GM18870 (cell line): ENCODE results near the gene KCNG1.

Experiments
- ATAC-seq: cut with Tn5 transposase; IDR thresholded peaks from one replicate; pipeline ENCODE4 v1.9.1; 2021; ENCODE audit warnings: moderate library complexity; ENCODE audit not compliant: unreplicated experiment

The KCNG1 gene

GRCh38 chr20:51014797-51015722 lies 7.8 kb downstream of the KCNG1 start:
- no peak for ATAC-seq

GRCh38 chr20:51013577-51014330 lies 9.2 kb downstream of the KCNG1 start:
- no peak for ATAC-seq

- ATAC-seq = no peak
These were observed 10.6 kb downstream of the KCNG1 start for GRCh38 chr20:51012357-51012756.

- no peak for ATAC-seq
These were observed 11.4 kb downstream of the KCNG1 start for GRCh38 chr20:51011479-51011878.

- ATAC-seq = no peak
These were observed 12.0 kb downstream of the KCNG1 start for GRCh38 chr20:51010932-51011331.

GRCh38 chr20:51010043-51010365 lies 12.9 kb downstream of the KCNG1 start:
- ATAC-seq = no peak

GRCh38 chr20:51009303-51010042 lies 13.4 kb downstream of the KCNG1 start:
- no peak for ATAC-seq

GRCh38 chr20:51008718-51009117 lies 14.2 kb downstream of the KCNG1 start:
- ATAC-seq = no peak

GRCh38 chr20:51005214-51005613 lies 17.7 kb downstream of the KCNG1 start:
- ATAC-seq = no peak

- ATAC-seq = no peak
These were observed 18.1 kb downstream of the KCNG1 start for GRCh38 chr20:51004781-51005180.

GRCh38 chr20:51004305-51004727 lies 18.6 kb downstream of the KCNG1 start:
- no peak for ATAC-seq

- ATAC-seq = no peak
These were observed 19.2 kb downstream of the KCNG1 start for GRCh38 chr20:51003753-51004152.

- no peak for ATAC-seq
These were observed 20.3 kb downstream of the KCNG1 start for GRCh38 chr20:51002633-51003032.

GRCh38 chr20:51001430-51002265 lies 21.3 kb downstream of the KCNG1 start:
- ATAC-seq = no peak

- no peak for ATAC-seq
These were observed 23.6 kb downstream of the KCNG1 start for GRCh38 chr20:50999355-50999754.

- no peak for ATAC-seq
These were observed 25.7 kb downstream of the KCNG1 start for GRCh38 chr20:50996901-50997865.

GRCh38 chr20:50995506-50995905 lies 27.4 kb downstream of the KCNG1 start:
- ATAC-seq = no peak

- ATAC-seq = no peak
These were observed 29.0 kb downstream of the KCNG1 start for GRCh38 chr20:50993876-50994275.

- no peak for ATAC-seq
These were observed 30.0 kb downstream of the KCNG1 start for GRCh38 chr20:50992733-50993457.
